Naive thymus-derived CD4-positive, alpha-beta T cell (primary cell): ENCODE data around the gene MTA2. TPM values are rescaled to one million over a fixed set of nuclear protein-coding genes. Genes with fewer than 3 reads are reported as not detected.
A peak's percentile ranks its signal among the peaks of the same experiment; 100 is the strongest.
"Not testable (repeated sequence)": the region's sequence is repeated elsewhere in the genome, so short reads cannot be mapped to it uniquely, and the experiment has no call there.

Source experiments
- ATAC-seq: fragments of 150-1000 bp; cut with Tn5 transposase; 2 replicates; pipeline ENCODE4 v1.10.0; 2021; ENCODE audit warnings: mild to moderate bottlenecking, moderate library complexity
- CTCF ChIA-PET: fragments of 350-600 bp; sonication (Branson Sonifier 250); formaldehyde crosslinking; loops from one replicate; lab custom pipeline; 2021; ENCODE audit warnings: antibody characterized with exemption; lab: Charles Lee
- POLR2A ChIA-PET: fragments of 350-600 bp; sonication (Branson Sonifier 250); formaldehyde crosslinking; loops from one replicate; lab custom pipeline; 2021; ENCODE audit warnings: antibody characterized with exemption, inconsistent platforms; lab: Charles Lee
- DNase-seq, 9 donors: peaks; one replicate each; pipeline versions ENCODE4 v3.0.0 to v3.0.0-alpha.2; 2020 to 2022; ENCODE audit warnings: mixed read lengths in 1 of 9
- H3K27ac ChIP-seq: one replicate; pipeline ENCODE4 v1.7.0; 2013; ENCODE audit warnings: mild to moderate bottlenecking, low read depth, low read length, moderate library complexity
- H3K27me3 ChIP-seq, 2 donors: one replicate each; pipeline ENCODE4 v1.7.0; 2013; ENCODE audit warnings: low read length in 2 of 2, mild to moderate bottlenecking in 2 of 2, moderate library complexity in 2 of 2; ENCODE audit not compliant: control insufficient read depth in 2 of 2, insufficient read depth in 2 of 2
- H3K36me3 ChIP-seq, 3 experiments: 1 replicate in 2 of 3; 2 replicates in 1 of 3; pipeline ENCODE4 v1.7.0; 2013; ENCODE audit warnings: low read length in 3 of 3, mild to moderate bottlenecking in 3 of 3, moderate library complexity in 1 of 3; ENCODE audit not compliant: insufficient read depth in 3 of 3, control insufficient read depth in 2 of 3
- H3K4me1 ChIP-seq, 2 donors: one replicate each; pipeline ENCODE4 v1.7.0; 2013; ENCODE audit warnings: low read length in 2 of 2, mild to moderate bottlenecking in 2 of 2, moderate library complexity in 1 of 2; ENCODE audit not compliant: control insufficient read depth in 2 of 2, insufficient read depth in 2 of 2
- H3K4me3 ChIP-seq: 2 replicates; pipeline ENCODE4 v1.7.0; 2013; ENCODE audit warnings: mild to moderate bottlenecking, low read length
- H3K9me3 ChIP-seq, 3 experiments: 1 replicate in 2 of 3; 2 replicates in 1 of 3; pipeline ENCODE4 v1.7.0; 2013; ENCODE audit warnings: low read length in 3 of 3; ENCODE audit not compliant: control insufficient read depth in 2 of 3
- H3K27ac Mint-ChIP-seq, 9 donors: one replicate each; pipeline ENCODE4 v1.8.0; 2020 to 2022; ENCODE audit warnings: mixed read lengths in 9 of 9, mild to moderate bottlenecking in 8 of 9, moderate library complexity in 5 of 9, inconsistent platforms in 2 of 9
- H3K27me3 Mint-ChIP-seq, 5 donors: one replicate each; pipeline ENCODE4 v1.8.0; 2021 to 2022; ENCODE audit warnings: mixed read lengths in 5 of 5, mild to moderate bottlenecking in 1 of 5
- H3K36me3 Mint-ChIP-seq, 5 donors: one replicate each; pipeline ENCODE4 v1.8.0; 2020 to 2022; ENCODE audit warnings: mixed read lengths in 5 of 5, mild to moderate bottlenecking in 3 of 5, inconsistent platforms in 1 of 5
- H3K4me1 Mint-ChIP-seq, 7 donors: one replicate each; pipeline ENCODE4 v1.8.0; 2020 to 2022; ENCODE audit warnings: mixed read lengths in 7 of 7, mild to moderate bottlenecking in 3 of 7, inconsistent platforms in 1 of 7
- H3K4me3 Mint-ChIP-seq, 10 donors: one replicate each; pipeline ENCODE4 v1.8.0; 2020 to 2022; ENCODE audit warnings: mild to moderate bottlenecking in 10 of 10, mixed read lengths in 10 of 10, moderate library complexity in 6 of 10, inconsistent platforms in 2 of 10
- H3K9me3 Mint-ChIP-seq, 11 donors: one replicate each; pipeline ENCODE4 v1.8.0; 2020 to 2022; ENCODE audit warnings: mixed read lengths in 11 of 11, mild to moderate bottlenecking in 4 of 11, inconsistent platforms in 1 of 11, moderate library complexity in 1 of 11
- intact Hi-C, 2 donors: fragments of 100-400 bp; cut with micrococcal nuclease; formaldehyde crosslinking; loops; one replicate each; pipeline ENCODE4 v1.15.1; 2023
- polyA plus RNA-seq, 2 donors: library from polyadenylated mRNA; unstranded; fragments of 300-500 nt; fragmentation: Illumina TruSeq; gene quantifications; one replicate each; pipeline ENCODE4 v1.2.3, GENCODE V29; 2021
- total RNA-seq, 6 experiments: library from RNA in 5 of 6; stranded (reverse) in 5 of 6; gene quantifications; 1 replicate in 5 of 6; 2 replicates in 1 of 6; pipeline ENCODE4 v1.2.3 and lab custom pipeline; 2021 to 2026

The MTA2 gene
- total and polyA plus RNA-seq, 7 experiments from 2014 or later = 25.6 to 238 (median 178) TPM

- Histone ChIP-seq H3K27ac (peak overlapping the region; percentile 44), H3K4me1 (peaks cover 36 to 51% of the 10 kb centered on the region in 2 donors), H3K36me3 (peaks cover 5 to 41% (median 8%) of the 10 kb centered on the region in 3 experiments)
- not testable (repeated sequence) for DNase-seq, H3K4me3 ChIP-seq, H3K27me3 ChIP-seq, H3K9me3 ChIP-seq, H3K9me3 Mint-ChIP-seq, H3K27me3 Mint-ChIP-seq, ATAC-seq
- peak overlapping the region; percentile 48 to 98 (median 85) for H3K27ac Mint-ChIP-seq
- peaks cover 9 to 29% (median 17%) of the 10 kb centered on the region in 5 donors for H3K36me3 Mint-ChIP-seq
- H3K4me1 Mint-ChIP-seq = peaks cover 35 to 66% (median 54%) of the 10 kb centered on the region in 7 donors
- H3K4me3 Mint-ChIP-seq = peak overlapping the region in 1 of 10 donors; percentile 49
- POLR2A ChIA-PET = interaction anchor here (0.6 to 10.5 kb wide), 5 partner anchors 13 to 1486 kb away, joined by 3 to 92 read pairs (median 4); partner anchors contain the start of genes AHNAK and EEF1G
- CTCF ChIA-PET = interaction anchor here (0.6 to 5.8 kb wide), 11 partner anchors 7 to 180 kb away, joined by 3 to 125 read pairs (median 10); partner anchors contain the start of genes AHNAK and EEF1G
- intact Hi-C loops = loop anchor here (1.0 to 10.0 kb wide), 8 partner anchors 17 to 1575 kb away; partner anchors contain the start of gene FTH1 (in 1 of the 2)
These were observed 42.0 kb downstream of the MTA2 start for GRCh38 chr11:62559626-62560025.

GRCh38 chr11:62559204-62559603 is 42.5 kb downstream of the MTA2 start:
- ATAC-seq = no peak
- POLR2A ChIA-PET = interaction anchor here (0.6 to 10.5 kb wide), 5 partner anchors 14 to 1485 kb away, joined by 3 to 92 read pairs (median 20); partner anchors contain the start of genes AHNAK and EEF1G
- peaks cover 41 to 56% of the 10 kb centered on the region in 2 donors for H3K4me1 ChIP-seq
- intact Hi-C loops = loop anchor here (10.0 kb wide), 3 partner anchors 594 to 1574 kb away; partner anchors contain the start of gene FTH1 (in 1 of the 2)
- Mint-ChIP-seq H3K9me3 (no peaks in the 10 kb centered on the region), H3K4me3 (peak overlapping the region in 2 of 10 donors; percentile 17 to 49), H3K36me3 (peaks cover 9 to 29% (median 17%) of the 10 kb centered on the region in 5 donors), H3K27me3 (no peaks in the 10 kb centered on the region), H3K4me1 (peaks cover 39 to 70% (median 58%) of the 10 kb centered on the region in 7 donors), H3K27ac (peak overlapping the region; percentile 48 to 98 (median 85))
- no peak for DNase-seq
- peak overlapping the region; percentile 44 for H3K27ac ChIP-seq
- CTCF ChIA-PET = interaction anchor here (0.6 to 5.8 kb wide), 9 partner anchors 8 to 180 kb away, joined by 3 to 125 read pairs (median 4); partner anchors contain the start of gene AHNAK
- H3K27me3 ChIP-seq = no peaks in the 10 kb centered on the region
- no peak overlapping the region for H3K4me3 ChIP-seq
- no peaks in the 10 kb centered on the region for H3K9me3 ChIP-seq
- peaks cover 5 to 40% (median 8%) of the 10 kb centered on the region in 3 experiments for H3K36me3 ChIP-seq

GRCh38 chr11:62558669-62559068 is 43.0 kb downstream of the MTA2 start:
- peak overlapping the region in 6 of 9 donors; percentile 33 to 98 (median 94) for H3K27ac Mint-ChIP-seq
- no peaks in the 10 kb centered on the region for H3K9me3 Mint-ChIP-seq
- intact Hi-C loops = loop anchor here (10.0 kb wide), 3 partner anchors 594 to 1574 kb away; partner anchors contain the start of gene FTH1 (in 1 of the 2)
- peak overlapping the region; percentile 44 for H3K27ac ChIP-seq
- H3K4me1 Mint-ChIP-seq = peaks cover 45 to 73% (median 64%) of the 10 kb centered on the region in 7 donors
- ATAC-seq = no peak
- H3K9me3 ChIP-seq = no peaks in the 10 kb centered on the region
- no peak overlapping the region for H3K4me3 ChIP-seq
- H3K36me3 Mint-ChIP-seq = peaks cover 9 to 28% (median 17%) of the 10 kb centered on the region in 5 donors
- ChIA-PET POLR2A (interaction anchor here (0.6 to 10.5 kb wide), 6 partner anchors 10 to 157 kb away, joined by 3 to 92 read pairs (median 12); partner anchors contain the start of genes AHNAK and EEF1G), CTCF (interaction anchor here (0.6 to 5.8 kb wide), 9 partner anchors 9 to 235 kb away, joined by 3 to 125 read pairs (median 7); partner anchors contain the start of gene AHNAK)
- peaks cover 5 to 35% (median 8%) of the 10 kb centered on the region in 3 experiments for H3K36me3 ChIP-seq
- H3K27me3 Mint-ChIP-seq = no peaks in the 10 kb centered on the region
- no peak overlapping the region for H3K4me3 Mint-ChIP-seq
- DNase-seq = no peak
- H3K27me3 ChIP-seq = no peaks in the 10 kb centered on the region
- H3K4me1 ChIP-seq = peaks cover 46 to 61% of the 10 kb centered on the region in 2 donors

GRCh38 chr11:62556875-62557631 is 44.6 kb downstream of the MTA2 start:
- H3K27ac Mint-ChIP-seq = peak overlapping the region; percentile 87 to 100 (median 98)
- Histone ChIP-seq H3K36me3 (peaks cover 5 to 22% (median 8%) of the 10 kb centered on the region in 3 experiments), H3K9me3 (no peaks in the 10 kb centered on the region), H3K27me3 (no peaks in the 10 kb centered on the region), H3K4me3 (peak overlapping the region; percentile 42), H3K27ac (peak overlapping the region; percentile 87), H3K4me1 (peaks cover 62 to 77% of the 10 kb centered on the region in 2 donors)
- ATAC-seq (no peak), DNase-seq (peak in 1 of 9 donors; percentile 74)
- intact Hi-C loops = loop anchor here (1.0 to 10.0 kb wide), 7 partner anchors 11 to 1572 kb away; partner anchors contain the start of genes EEF1G (in 2 of the 2), TUT1 (in 2 of the 2), AHNAK (in 1 of the 2) and FTH1 (in 1 of the 2)
- no peaks in the 10 kb centered on the region for H3K27me3 Mint-ChIP-seq
- POLR2A ChIA-PET = interaction anchor here (0.5 to 10.5 kb wide), 18 partner anchors 13 to 1131 kb away, joined by 3 to 92 read pairs (median 5); partner anchors contain the start of genes AHNAK, C11orf98, CSKMT and EEF1G
- CTCF ChIA-PET = interaction anchor here (0.6 to 7.3 kb wide), 12 partner anchors 8 to 275 kb away, joined by 3 to 125 read pairs (median 4); partner anchors contain the start of genes AHNAK, SCGB1A1, STX5 and TMEM179B
- H3K36me3 Mint-ChIP-seq = peaks cover 8 to 25% (median 17%) of the 10 kb centered on the region in 5 donors
- no peaks in the 10 kb centered on the region for H3K9me3 Mint-ChIP-seq
- H3K4me1 Mint-ChIP-seq = peaks cover 59 to 84% (median 78%) of the 10 kb centered on the region in 7 donors
- peak overlapping the region; percentile 65 to 87 (median 78) for H3K4me3 Mint-ChIP-seq

- Mint-ChIP-seq H3K9me3 (peaks cover 0 to 5% (median 0%) of the 10 kb centered on the region in 11 donors), H3K27me3 (peaks cover 0 to 2% (median 0%) of the 10 kb centered on the region in 5 donors), H3K27ac (peak overlapping the region; percentile 87 to 100 (median 98)), H3K4me3 (peak overlapping the region; percentile 65 to 87 (median 78)), H3K36me3 (peaks cover 6 to 20% (median 14%) of the 10 kb centered on the region in 5 donors), H3K4me1 (peaks cover 62 to 88% (median 81%) of the 10 kb centered on the region in 7 donors)
- peaks cover 5 to 18% (median 8%) of the 10 kb centered on the region in 3 experiments for H3K36me3 ChIP-seq
- H3K9me3 ChIP-seq = no peaks in the 10 kb centered on the region
- H3K4me1 ChIP-seq = peaks cover 69 to 84% of the 10 kb centered on the region in 2 donors
- CTCF ChIA-PET = interaction anchor here (0.7 to 7.3 kb wide), 10 partner anchors 9 to 163 kb away, joined by 3 to 125 read pairs (median 6); partner anchors contain the start of genes AHNAK and TUT1
- intact Hi-C loops = loop anchor here (1.0 to 10.0 kb wide), 7 partner anchors 10 to 1571 kb away; partner anchors contain the start of genes TUT1 (in 2 of the 2), AHNAK (in 1 of the 2), EEF1G (in 1 of the 2) and FTH1 (in 1 of the 2)
- peak overlapping the region; percentile 87 for H3K27ac ChIP-seq
- POLR2A ChIA-PET = interaction anchor here (0.7 to 10.5 kb wide), 19 partner anchors 12 to 325 kb away, joined by 3 to 92 read pairs (median 5); partner anchors contain the start of genes AHNAK, C11orf98, CSKMT and EEF1G
- ATAC-seq (peak; percentile 48), DNase-seq (peak; percentile 58 to 82 (median 72))
- H3K4me3 ChIP-seq = peak overlapping the region; percentile 42
- no peaks in the 10 kb centered on the region for H3K27me3 ChIP-seq
These were observed 45.4 kb downstream of the MTA2 start for GRCh38 chr11:62556108-62556874.
